T-helper 22 cell (primary cell): ENCODE data around the gene FTO.
"Not testable (repeated sequence)": the region's sequence is repeated elsewhere in the genome, so short reads cannot be mapped to it uniquely, and the experiment has no call there.

Source experiments
- DNase-seq: peaks from one replicate; pipeline ENCODE4 v3.0.0-alpha.2; 2020; ENCODE audit warnings: low read depth

Gene FTO

GRCh38 chr16:53865494-53865863 lies 161.5 kb downstream of the FTO start:
- no peak for DNase-seq

- no peak for DNase-seq
Observed at GRCh38 chr16:53866520-53866919, 162.6 kb downstream of the FTO start.

GRCh38 chr16:53870831-53871230 lies 166.9 kb downstream of the FTO start:
- no peak for DNase-seq

- DNase-seq = no peak
Observed at GRCh38 chr16:53872248-53873221, 168.6 kb downstream of the FTO start.

- no peak for DNase-seq
Observed at GRCh38 chr16:53876811-53877210, 172.9 kb downstream of the FTO start.

GRCh38 chr16:53878216-53878615 lies 174.3 kb downstream of the FTO start:
- DNase-seq = no peak

- no peak for DNase-seq
Observed at GRCh38 chr16:53881371-53881770, 177.4 kb downstream of the FTO start.

- DNase-seq = no peak
Observed at GRCh38 chr16:53882310-53882709, 178.4 kb downstream of the FTO start.

GRCh38 chr16:53884748-53885147 lies 180.8 kb downstream of the FTO start:
- no peak for DNase-seq

- no peak for DNase-seq
Observed at GRCh38 chr16:53886482-53887378, 182.8 kb downstream of the FTO start.

GRCh38 chr16:53888222-53888621 lies 184.3 kb downstream of the FTO start:
- DNase-seq = no peak

GRCh38 chr16:53890877-53891276 lies 186.9 kb downstream of the FTO start:
- DNase-seq = not testable (repeated sequence)

- no peak for DNase-seq
Observed at GRCh38 chr16:53891409-53892139, 187.6 kb downstream of the FTO start.

GRCh38 chr16:53892155-53892554 lies 188.2 kb downstream of the FTO start:
- DNase-seq = no peak

GRCh38 chr16:53893731-53894435 lies 189.9 kb downstream of the FTO start:
- no peak for DNase-seq

GRCh38 chr16:53894686-53895085 lies 190.7 kb downstream of the FTO start:
- DNase-seq = no peak

GRCh38 chr16:53895433-53895832 lies 191.5 kb downstream of the FTO start:
- DNase-seq = no peak

GRCh38 chr16:53895851-53896250 lies 191.9 kb downstream of the FTO start:
- no peak for DNase-seq

GRCh38 chr16:53896722-53897121 lies 192.8 kb downstream of the FTO start:
- DNase-seq = no peak

GRCh38 chr16:53898993-53899392 lies 195.0 kb downstream of the FTO start:
- DNase-seq = no peak

- DNase-seq = no peak
Observed at GRCh38 chr16:53899431-53899830, 195.5 kb downstream of the FTO start.

GRCh38 chr16:53900667-53901066 lies 196.7 kb downstream of the FTO start:
- no peak for DNase-seq
